CD1c-positive myeloid dendritic cell (primary cell): ENCODE data around the gene PCDHGA1.
"Not testable (repeated sequence)": the region's sequence is repeated elsewhere in the genome, so short reads cannot be mapped to it uniquely, and the experiment has no call there.

Source experiments
- DNase-seq: peaks from one replicate; pipeline ENCODE4 v3.0.0-alpha.2; 2016; ENCODE audit errors: extremely low spot score

The PCDHGA1 gene

GRCh38 chr5:141330299-141331080 lies at the start of gene PCDHGA1:
PCDHGA1 (plus strand) TSS chr5:141330514.
- no peak for DNase-seq

- no peak for DNase-seq
Observed at GRCh38 chr5:141298376-141298775, 31.9 kb upstream of the PCDHGA1 start.

GRCh38 chr5:141303756-141304155 lies 26.6 kb upstream of the PCDHGA1 start, which contains the start of gene SLC25A2:
SLC25A2 (minus strand) TSS chr5:141304049; CDS start chr5:141303865, 184 bp downstream.
- DNase-seq = no peak

GRCh38 chr5:141306630-141307029 lies 23.7 kb upstream of the PCDHGA1 start:
- DNase-seq = no peak

GRCh38 chr5:141313711-141314110 lies 16.6 kb upstream of the PCDHGA1 start:
- no peak for DNase-seq

DNA sequence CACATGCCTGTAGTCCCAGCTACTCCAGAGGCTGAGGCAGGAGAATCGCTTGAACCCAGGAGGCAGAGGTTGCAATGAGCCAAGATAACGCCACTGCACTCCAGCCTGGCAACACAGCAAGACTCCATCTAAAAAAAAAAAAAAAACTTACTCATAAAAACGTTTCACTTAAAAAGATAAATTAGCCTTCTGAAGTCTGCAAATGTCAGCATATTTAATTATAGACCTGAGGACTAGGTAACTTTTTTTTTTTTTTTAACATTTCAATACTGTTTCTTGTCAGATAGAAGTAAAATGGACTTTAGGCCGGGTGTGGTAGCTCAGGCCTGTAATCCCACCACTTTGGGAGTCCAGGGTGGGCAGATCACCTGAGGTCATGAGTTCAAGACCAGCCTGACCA lies 13.4 kb upstream of the PCDHGA1 start:
- not testable (repeated sequence) for DNase-seq

GRCh38 chr5:141319202-141319601 lies 11.1 kb upstream of the PCDHGA1 start:
- DNase-seq = no peak

DNA sequence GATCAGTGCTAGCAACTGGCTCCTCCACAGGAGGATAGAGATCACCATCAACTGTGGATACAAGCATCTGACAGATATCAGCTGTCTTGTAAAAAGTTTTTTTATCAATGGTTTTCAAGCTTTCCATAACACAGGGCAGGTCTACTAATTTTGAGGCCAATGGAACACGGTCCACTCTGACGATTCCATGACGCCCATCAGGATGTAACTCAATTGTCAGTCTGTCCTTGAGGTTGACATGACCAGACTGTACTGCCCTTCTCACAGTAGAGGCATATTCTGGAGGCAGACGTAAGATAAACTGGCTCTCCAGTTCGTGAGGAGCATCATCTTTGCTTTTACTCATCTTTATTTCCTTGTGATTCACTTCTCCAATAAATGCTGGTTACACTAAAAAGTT lies 10.6 kb upstream of the PCDHGA1 start:
- DNase-seq = no peak

GRCh38 chr5:141320225-141321169 lies 9.8 kb upstream of the PCDHGA1 start, which contains the start of gene TAF7:
TAF7 (minus strand) TSS chr5:141320784; CDS start chr5:141320044, 740 bp downstream.
- peak; percentile 97 for DNase-seq

DNA sequence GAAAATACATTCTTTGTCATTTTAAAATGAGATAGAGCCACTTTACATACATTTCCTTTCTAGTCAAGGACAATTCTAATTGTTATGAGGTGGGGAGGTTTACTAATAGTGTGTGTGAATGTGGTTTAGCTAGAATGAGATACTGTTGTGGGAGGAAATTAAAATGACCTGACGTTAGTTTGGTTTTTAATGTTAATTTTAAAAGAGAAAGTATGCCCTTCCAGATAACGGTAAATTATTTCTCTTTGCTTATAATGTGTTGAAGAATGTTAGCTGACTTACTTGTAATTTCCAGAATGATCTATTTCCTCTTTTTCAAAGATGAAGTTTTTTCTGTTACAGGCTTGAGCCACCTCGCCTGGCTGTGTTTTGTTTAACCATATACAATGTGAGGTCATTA lies 8.1 kb upstream of the PCDHGA1 start:
- no peak for DNase-seq

DNA sequence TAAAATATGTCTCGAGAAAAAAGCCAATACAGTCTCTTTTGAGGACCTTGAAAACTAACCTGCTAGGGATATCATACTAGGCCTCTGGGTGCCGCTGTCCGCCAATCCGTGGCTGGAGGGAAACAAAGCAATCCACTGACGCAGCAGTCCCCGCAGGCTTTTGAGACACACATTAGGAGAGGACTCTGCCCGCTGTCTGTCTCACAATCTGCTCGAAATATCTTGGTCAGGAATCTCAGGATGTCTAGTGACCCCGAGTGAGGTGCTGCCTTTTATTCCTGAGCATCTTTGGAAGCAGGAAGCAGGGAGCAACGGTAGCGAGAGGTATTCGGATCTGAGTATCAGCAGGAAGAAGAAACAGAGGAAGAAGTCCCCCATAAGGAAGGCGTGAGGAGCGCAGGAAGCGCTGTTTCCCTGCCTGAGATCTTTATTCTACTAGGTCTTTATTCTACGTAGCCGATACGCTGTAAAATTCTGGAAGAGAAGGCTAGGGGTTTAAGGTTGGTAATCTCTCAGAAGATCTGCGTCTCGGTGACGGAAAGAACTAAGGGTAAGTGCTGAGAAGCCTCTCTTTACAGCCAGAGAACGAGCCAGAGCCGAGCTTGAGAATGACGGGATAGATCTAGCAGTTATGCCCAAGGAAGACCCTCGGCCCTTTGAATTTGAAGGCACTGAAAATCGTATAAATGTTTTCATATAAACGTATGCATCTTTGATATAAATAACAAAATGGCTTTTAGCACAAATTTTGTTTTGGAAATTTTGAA lies 4.0 kb upstream of the PCDHGA1 start:
- peak; percentile 59 for DNase-seq

DNA sequence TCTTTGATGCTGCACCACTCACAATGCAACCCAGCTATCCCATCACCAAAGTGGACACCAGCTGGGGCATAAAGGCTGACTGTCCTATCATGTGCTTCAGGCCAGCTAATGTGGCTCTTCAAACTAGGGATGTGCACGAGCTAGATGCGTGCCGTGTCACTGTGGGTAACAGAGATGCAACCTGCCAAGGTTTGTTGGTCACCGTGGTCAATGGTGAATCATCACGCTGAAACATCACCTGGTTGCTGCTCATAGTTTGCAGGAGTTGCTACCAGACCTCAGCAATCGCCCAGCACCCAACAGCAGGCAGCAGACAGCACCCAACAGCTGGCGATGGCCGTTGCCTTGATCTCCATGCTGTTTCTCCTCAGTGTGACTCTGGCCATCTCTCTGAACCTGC lies 2.1 kb upstream of the PCDHGA1 start:
- DNase-seq = no peak

DNA sequence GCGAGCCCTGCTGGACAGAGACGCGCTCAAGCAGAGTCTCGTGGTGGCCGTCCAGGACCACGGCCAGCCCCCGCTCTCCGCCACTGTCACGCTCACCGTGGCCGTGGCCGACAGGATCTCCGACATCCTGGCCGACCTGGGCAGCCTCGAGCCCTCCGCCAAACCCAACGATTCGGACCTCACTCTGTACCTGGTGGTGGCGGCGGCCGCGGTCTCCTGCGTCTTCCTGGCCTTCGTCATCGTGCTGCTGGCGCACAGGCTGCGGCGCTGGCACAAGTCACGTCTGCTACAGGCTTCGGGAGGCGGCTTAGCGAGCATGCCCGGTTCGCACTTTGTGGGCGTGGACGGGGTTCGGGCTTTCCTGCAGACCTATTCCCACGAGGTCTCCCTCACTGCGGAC lies 2.3 kb downstream of the PCDHGA1 start:
- not testable (repeated sequence) for DNase-seq

- peak; percentile 26 for DNase-seq
Observed at GRCh38 chr5:141338538-141339306, 8.4 kb downstream of the PCDHGA1 start, which contains the start of gene PCDHGA2. PCDHGA2 (plus strand) TSS chr5:141338760.

DNA sequence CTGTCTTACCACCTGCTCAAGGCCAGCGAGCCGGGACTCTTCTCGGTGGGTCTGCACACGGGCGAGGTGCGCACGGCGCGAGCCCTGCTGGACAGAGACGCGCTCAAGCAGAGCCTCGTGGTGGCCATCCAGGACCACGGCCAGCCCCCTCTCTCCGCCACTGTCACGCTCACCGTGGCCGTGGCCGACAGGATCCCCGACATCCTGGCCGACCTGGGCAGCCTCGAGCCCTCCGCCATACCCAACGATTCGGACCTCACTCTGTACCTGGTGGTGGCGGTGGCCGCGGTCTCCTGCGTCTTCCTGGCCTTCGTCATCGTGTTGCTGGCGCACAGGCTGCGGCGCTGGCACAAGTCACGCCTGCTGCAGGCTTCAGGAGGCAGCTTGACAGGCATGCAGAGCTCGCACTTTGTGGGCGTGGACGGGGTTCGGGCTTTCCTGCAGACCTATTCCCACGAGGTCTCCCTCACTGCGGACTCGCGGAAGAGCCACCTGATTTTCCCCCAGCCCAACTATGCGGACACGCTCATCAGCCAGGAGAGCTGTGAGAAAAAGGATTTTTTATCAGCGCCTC lies 10.6 kb downstream of the PCDHGA1 start:
- DNase-seq = not testable (repeated sequence)

DNA sequence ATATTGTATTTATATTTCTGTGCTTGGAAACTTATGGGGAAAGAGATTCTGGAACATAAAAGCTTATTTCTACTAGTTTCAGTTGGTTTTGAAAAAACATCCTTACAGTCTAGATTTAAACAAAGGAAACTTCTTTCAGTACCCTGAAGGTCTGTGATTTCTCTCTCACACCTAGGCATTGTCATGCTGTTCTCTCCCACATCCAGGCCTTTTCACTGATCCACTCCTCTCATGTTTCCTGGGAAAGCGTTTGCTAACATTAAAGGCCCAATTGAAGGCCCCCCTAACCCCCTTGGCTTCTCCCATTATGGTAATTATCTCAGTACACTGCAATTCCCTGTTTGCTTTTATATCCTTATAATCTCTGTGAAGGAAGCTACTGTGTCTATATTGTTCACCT lies 12.5 kb downstream of the PCDHGA1 start:
- no peak for DNase-seq

GRCh38 chr5:141343242-141343952 lies 13.1 kb downstream of the PCDHGA1 start, which contains the start of gene PCDHGA3:
PCDHGA3 (plus strand) TSS chr5:141343829; CDS start chr5:141344034, 205 bp downstream.
- DNase-seq = peak; percentile 22

DNA sequence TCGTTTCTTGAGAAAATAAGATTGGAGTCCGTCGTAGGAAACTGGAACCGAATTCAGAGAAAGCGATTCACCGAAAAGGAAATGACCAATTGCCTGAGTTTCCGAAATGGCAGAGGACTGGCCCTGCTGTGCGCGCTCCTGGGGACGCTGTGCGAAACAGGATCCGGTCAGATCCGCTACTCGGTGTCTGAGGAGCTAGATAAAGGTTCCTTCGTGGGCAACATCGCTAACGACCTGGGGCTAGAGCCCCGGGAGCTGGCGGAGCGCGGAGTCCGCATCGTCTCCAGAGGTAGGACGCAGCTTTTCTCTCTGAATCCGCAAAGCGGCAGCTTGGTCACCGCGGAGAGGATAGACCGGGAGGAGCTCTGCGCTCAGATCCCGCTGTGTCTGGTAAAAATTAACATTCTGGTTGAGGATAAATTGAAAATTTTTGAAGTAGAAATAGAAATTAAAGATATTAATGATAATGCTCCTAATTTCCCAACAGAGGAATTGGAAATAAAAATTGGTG lies 13.7 kb downstream of the PCDHGA1 start:
- DNase-seq = no peak

GRCh38 chr5:141345327-141345726 lies 15.0 kb downstream of the PCDHGA1 start:
- no peak for DNase-seq
